Fibroblast of lung (primary cell): ENCODE measurements around the gene DOCK3.

Source experiments
- EZH2 ChIP-seq: IDR thresholded peaks from 2 replicates; pipeline ENCODE4 v1.5.1; 2012; ENCODE audit warnings: low read length, control low read depth, mild to moderate bottlenecking; ENCODE audit errors: missing control alignments
- TF ChIP-seq, protein P1 (sequence below), 2 donors: IDR thresholded peaks in 1 of 2; conservative IDR thresholded peaks in 1 of 2; 1 replicate in 1 of 2; 2 replicates in 1 of 2; pipeline ENCODE4 v1.5.1; 2011 to 2012; ENCODE audit warnings: low read length in 2 of 2, control low read depth in 1 of 2, inconsistent platforms in 1 of 2, low read depth in 1 of 2, mild to moderate bottlenecking in 1 of 2

- no peak for TF ChIP-seq EZH2
- TF ChIP-seq, protein P1, sequence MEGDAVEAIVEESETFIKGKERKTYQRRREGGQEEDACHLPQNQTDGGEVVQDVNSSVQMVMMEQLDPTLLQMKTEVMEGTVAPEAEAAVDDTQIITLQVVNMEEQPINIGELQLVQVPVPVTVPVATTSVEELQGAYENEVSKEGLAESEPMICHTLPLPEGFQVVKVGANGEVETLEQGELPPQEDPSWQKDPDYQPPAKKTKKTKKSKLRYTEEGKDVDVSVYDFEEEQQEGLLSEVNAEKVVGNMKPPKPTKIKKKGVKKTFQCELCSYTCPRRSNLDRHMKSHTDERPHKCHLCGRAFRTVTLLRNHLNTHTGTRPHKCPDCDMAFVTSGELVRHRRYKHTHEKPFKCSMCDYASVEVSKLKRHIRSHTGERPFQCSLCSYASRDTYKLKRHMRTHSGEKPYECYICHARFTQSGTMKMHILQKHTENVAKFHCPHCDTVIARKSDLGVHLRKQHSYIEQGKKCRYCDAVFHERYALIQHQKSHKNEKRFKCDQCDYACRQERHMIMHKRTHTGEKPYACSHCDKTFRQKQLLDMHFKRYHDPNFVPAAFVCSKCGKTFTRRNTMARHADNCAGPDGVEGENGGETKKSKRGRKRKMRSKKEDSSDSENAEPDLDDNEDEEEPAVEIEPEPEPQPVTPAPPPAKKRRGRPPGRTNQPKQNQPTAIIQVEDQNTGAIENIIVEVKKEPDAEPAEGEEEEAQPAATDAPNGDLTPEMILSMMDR (conservative IDR thresholded peaks at IDR 0.05 in 1 of 2, IDR thresholded peaks at IDR 0.05 in 1 of 2; ENCODE audit: low read depth in 1 of 2, low read length in 2 of 2) = no peak
These were observed 720.9 kb downstream of the DOCK3 start for GRCh38 chr3:51395493-51396213.
